Large intestine (tissue), 12 donors: ENCODE results near the gene SPATA31D3. TPM values are rescaled to one million over a fixed set of nuclear protein-coding genes. Genes with fewer than 3 reads are reported as not detected.
"Not testable (repeated sequence)": the region's sequence is repeated elsewhere in the genome, so short reads cannot be mapped to it uniquely, and the experiment has no call there.

Experiments used
- DNase-seq, 2 donors: peaks; one replicate each; pipeline versions ENCODE4 v3.0.0 to v3.0.0-alpha.2; 2013
- H3K27ac ChIP-seq: one replicate; pipeline ENCODE4 v1.5.1; 2013; ENCODE audit warnings: low read length
- H3K27me3 ChIP-seq: 2 replicates; pipeline ENCODE4 v1.6.1; 2013; ENCODE audit warnings: low read length; ENCODE audit not compliant: control insufficient read depth, insufficient read depth
- H3K36me3 ChIP-seq: 2 replicates; pipeline ENCODE4 v1.6.1; 2013; ENCODE audit warnings: low read length; ENCODE audit not compliant: control insufficient read depth, insufficient read depth
- H3K4me1 ChIP-seq: one replicate; pipeline ENCODE4 v1.6.1; 2013; ENCODE audit warnings: low read length; ENCODE audit not compliant: control insufficient read depth, insufficient read depth
- H3K4me3 ChIP-seq: one replicate; pipeline ENCODE4 v1.5.1; 2013; ENCODE audit warnings: low read length
- H3K9me3 ChIP-seq: one replicate; pipeline ENCODE4 v1.6.1; 2013; ENCODE audit warnings: mild to moderate bottlenecking, low read depth, low read length, moderate library complexity; ENCODE audit not compliant: control insufficient read depth
- WGBS: methylation state at CpG from one replicate; pipeline ENCODE4 v1.1.5; 2013; ENCODE audit warnings: low lambda C conversion rate; ENCODE audit not compliant: insufficient coverage; 5-methylcytosine and 5-hydroxymethylcytosine counted together
- long read RNA-seq, 11 donors: transcript quantifications; one replicate each; lab custom pipeline, GENCODE V29; 2026
- polyA plus RNA-seq: library from polyadenylated mRNA; unstranded; fragments of 120-200 nt; gene quantifications from one replicate; pipeline ENCODE4 v1.2.1, GENCODE V29; 2013

SPATA31D3 gene
- polyA plus RNA-seq, result not detected
- long read RNA-seq, donor 1, result 0 reads
- long read RNA-seq, donor 2, result 0 reads
- long read RNA-seq, donor 3, result 0 reads
- long read RNA-seq, donor 4, result 0 reads
- long read RNA-seq, donor 5, result 0 reads
- long read RNA-seq, donor 6, result 0 reads
- long read RNA-seq, donor 7, result 0 reads
- long read RNA-seq, donor 8, result 0 reads
- long read RNA-seq, donor 9, result 0 reads
- long read RNA-seq, donor 10, result 0 reads
- long read RNA-seq, donor 11, result 0 reads

DNA sequence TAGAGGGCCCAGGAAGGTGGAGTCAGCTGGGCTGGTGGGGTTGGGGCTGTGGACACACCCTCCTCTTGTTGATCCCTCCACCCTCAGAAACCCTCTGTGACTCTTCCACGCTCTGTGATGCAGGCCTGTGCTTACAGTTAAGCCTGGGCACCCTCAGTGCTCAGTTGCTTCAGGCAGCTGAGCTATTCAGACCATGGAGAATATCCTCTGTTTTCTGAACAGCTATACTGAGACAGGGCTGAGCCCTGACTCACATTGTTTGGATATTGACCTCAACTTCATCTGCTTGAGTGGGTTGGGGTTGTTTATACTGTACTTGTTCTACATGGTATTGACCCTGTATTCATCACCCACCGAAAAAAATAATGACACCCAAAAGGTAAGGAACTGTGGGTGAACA lies at the start of gene SPATA31D3:
Gene SPATA31D3, plus strand, starts transcription at position 108 of the 400 bp plus-strand sequence. Its CDS starts 86 bp downstream, at position 194.
- not testable (repeated sequence) for H3K4me3 ChIP-seq, H3K9me3 ChIP-seq, H3K4me1 ChIP-seq, H3K27me3 ChIP-seq, H3K27ac ChIP-seq, H3K36me3 ChIP-seq, DNase-seq
- no CpG with 5 or more reads among the region's 2 CpGs for WGBS

GRCh38 chr9:81893929-81894328 lies 49.4 kb upstream of the SPATA31D3 start:
- no peak overlapping the region for H3K4me3 ChIP-seq
- no peak for DNase-seq
- no peak overlapping the region for H3K27ac ChIP-seq
- 100% methylated on average over 1 of the region's 3 CpGs for WGBS
- no peaks in the 10 kb centered on the region for H3K4me1 ChIP-seq
- no peaks in the 10 kb centered on the region for H3K27me3 ChIP-seq
- H3K9me3 ChIP-seq, result no peaks in the 10 kb centered on the region
- H3K36me3 ChIP-seq, result no peaks in the 10 kb centered on the region

GRCh38 chr9:81894891-81895290 lies 48.4 kb upstream of the SPATA31D3 start:
- Histone ChIP-seq H3K27me3 (no peaks in the 10 kb centered on the region), H3K4me1 (no peaks in the 10 kb centered on the region), H3K36me3 (no peaks in the 10 kb centered on the region), H3K4me3 (no peak overlapping the region), H3K9me3 (no peaks in the 10 kb centered on the region), H3K27ac (no peak overlapping the region)
- no peak for DNase-seq
- whole genome bisulfite sequencing, result no CpG with 5 or more reads among the region's 1 CpG

GRCh38 chr9:81896070-81896469 lies 47.2 kb upstream of the SPATA31D3 start:
- no peaks in the 10 kb centered on the region for H3K36me3 ChIP-seq

GRCh38 chr9:81898851-81899250 lies 44.4 kb upstream of the SPATA31D3 start:
- Histone ChIP-seq H3K27ac (no peak overlapping the region), H3K9me3 (no peaks in the 10 kb centered on the region), H3K4me1 (no peaks in the 10 kb centered on the region), H3K36me3 (no peaks in the 10 kb centered on the region), H3K27me3 (no peaks in the 10 kb centered on the region), H3K4me3 (no peak overlapping the region)
- WGBS, result no CpG with 5 or more reads among the region's 1 CpG
- no peak for DNase-seq

More at GRCh38 chr9:81896070-81896469, 47.2 kb upstream of the SPATA31D3 start:
- H3K9me3 ChIP-seq, result no peaks in the 10 kb centered on the region
- no peak overlapping the region for H3K4me3 ChIP-seq
- H3K27ac ChIP-seq, result no peak overlapping the region
- H3K27me3 ChIP-seq, result no peaks in the 10 kb centered on the region
- DNase-seq, result no peak
- H3K4me1 ChIP-seq, result no peaks in the 10 kb centered on the region

GRCh38 chr9:81902196-81902595 lies 41.1 kb upstream of the SPATA31D3 start:
- Histone ChIP-seq H3K27me3 (no peaks in the 10 kb centered on the region), H3K9me3 (no peaks in the 10 kb centered on the region), H3K4me3 (no peak overlapping the region), H3K36me3 (no peaks in the 10 kb centered on the region), H3K4me1 (no peaks in the 10 kb centered on the region), H3K27ac (no peak overlapping the region)
- 83% methylated on average over 2 of the region's 2 CpGs for WGBS
- no peak for DNase-seq

- Histone ChIP-seq H3K9me3 (no peaks in the 10 kb centered on the region), H3K36me3 (no peaks in the 10 kb centered on the region), H3K27ac (no peak overlapping the region), H3K27me3 (no peaks in the 10 kb centered on the region), H3K4me1 (no peaks in the 10 kb centered on the region), H3K4me3 (no peak overlapping the region)
- no CpG with 5 or more reads among the region's 3 CpGs for WGBS
- DNase-seq, result no peak
These were observed 40.7 kb upstream of the SPATA31D3 start for GRCh38 chr9:81902626-81903025.

GRCh38 chr9:81906671-81907070 lies 36.6 kb upstream of the SPATA31D3 start:
- Histone ChIP-seq H3K27me3 (no peaks in the 10 kb centered on the region), H3K27ac (no peak overlapping the region), H3K4me3 (no peak overlapping the region), H3K4me1 (no peaks in the 10 kb centered on the region), H3K9me3 (no peaks in the 10 kb centered on the region), H3K36me3 (no peaks in the 10 kb centered on the region)
- WGBS, result 100% methylated on average over 2 of the region's 3 CpGs
- no peak for DNase-seq

GRCh38 chr9:81912135-81912534 lies 31.2 kb upstream of the SPATA31D3 start:
- WGBS, result 89% methylated on average over 2 of the region's 6 CpGs
- Histone ChIP-seq H3K4me1 (no peaks in the 10 kb centered on the region), H3K27me3 (no peaks in the 10 kb centered on the region), H3K27ac (no peak overlapping the region), H3K9me3 (no peaks in the 10 kb centered on the region), H3K36me3 (no peaks in the 10 kb centered on the region), H3K4me3 (no peak overlapping the region)
- no peak for DNase-seq

- Histone ChIP-seq H3K9me3 (no peaks in the 10 kb centered on the region), H3K4me1 (no peaks in the 10 kb centered on the region), H3K27ac (no peak overlapping the region), H3K36me3 (no peaks in the 10 kb centered on the region), H3K27me3 (no peaks in the 10 kb centered on the region), H3K4me3 (no peak overlapping the region)
- WGBS, result no CpG with 5 or more reads among the region's 5 CpGs
- DNase-seq, result no peak
These were observed 27.3 kb upstream of the SPATA31D3 start for GRCh38 chr9:81915801-81916505.

DNA sequence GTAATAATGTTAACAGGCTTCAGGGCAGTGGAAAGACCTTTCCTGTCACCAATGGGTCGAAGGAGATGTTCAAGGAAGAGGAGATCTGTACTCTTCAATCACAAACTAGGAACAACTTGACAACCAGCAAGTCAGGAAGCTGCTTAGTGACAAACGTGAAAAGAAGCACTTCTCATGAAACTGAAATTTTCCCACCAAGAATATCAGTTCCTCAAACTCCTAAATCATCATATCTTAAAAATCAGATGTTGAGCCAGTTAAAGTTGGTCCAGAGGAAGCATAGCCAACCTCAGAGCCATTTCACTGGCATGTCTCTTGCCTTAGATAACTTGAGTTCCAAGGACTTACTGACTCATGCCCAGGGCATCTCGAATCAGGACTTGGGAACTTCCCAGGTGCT lies 24.8 kb upstream of the SPATA31D3 start:
- H3K4me3 ChIP-seq, H3K4me1 ChIP-seq, H3K27me3 ChIP-seq, DNase-seq, H3K27ac ChIP-seq, H3K36me3 ChIP-seq, H3K9me3 ChIP-seq: not testable (repeated sequence)
- WGBS, result no CpG with 5 or more reads among the region's 3 CpGs
